Measurements from ENCODE around the gene TLE4.
"Not testable (repeated sequence)": the region's sequence is repeated elsewhere in the genome, so short reads cannot be mapped to it uniquely, and the experiment has no call there.

Gene TLE4

DNA sequence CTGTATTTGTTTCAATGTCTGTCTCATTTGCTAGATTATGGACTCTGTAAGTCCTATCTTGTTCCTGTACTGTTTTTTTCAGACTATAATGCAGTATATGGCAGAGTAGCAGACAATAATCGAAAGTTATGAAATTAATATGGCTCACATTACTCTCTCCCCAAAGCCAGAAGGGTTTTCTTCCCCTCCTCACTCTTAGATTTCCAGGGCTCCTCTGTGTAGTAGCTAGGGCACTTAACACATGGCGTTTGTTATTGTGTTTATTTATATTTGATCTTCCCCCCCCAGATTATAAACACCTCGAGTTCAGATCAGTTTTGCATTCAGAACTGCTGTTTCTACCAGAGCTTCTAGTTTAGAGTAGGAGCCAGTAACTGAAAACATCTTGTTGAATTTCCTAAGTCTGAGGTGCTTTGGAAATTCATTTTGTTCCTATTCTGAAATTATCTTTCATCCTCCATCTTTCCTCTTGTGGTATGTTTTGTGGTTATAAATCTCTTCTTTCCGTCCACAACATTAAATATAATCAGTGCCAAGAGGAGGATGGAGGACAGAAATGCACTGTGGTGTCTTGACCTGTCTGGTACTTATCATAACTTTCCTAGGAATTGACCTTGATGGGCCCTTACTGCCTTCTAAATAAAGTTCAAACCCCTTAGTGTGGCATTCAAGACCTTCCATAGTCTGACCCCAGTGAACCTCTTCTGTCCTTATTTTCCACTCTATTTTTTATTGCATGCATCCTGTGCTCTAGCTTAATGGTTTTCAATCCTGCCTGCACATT lies 27.0 kb downstream of the TLE4 start:
- DNase-seq (ENCODE audit: insufficient read length, low spot score) (no peak), FAIRE-seq (no peak)
- TF ChIP-seq TAF1 (IDR thresholded peaks at IDR 0.05; ENCODE audit: low read depth, low read length) (no peak), SPI1 (IDR thresholded peaks at IDR 0.05; ENCODE audit: low read depth, low read length) (no peak), POLR2A (IDR thresholded peaks at IDR 0.05; ENCODE audit: low read depth, low read length) (no peak), PAX5 (IDR thresholded peaks at IDR 0.05; ENCODE audit: insufficient read depth, low read length, severe bottlenecking) (no peak), POU2F2 (IDR thresholded peaks at IDR 0.05; ENCODE audit: low read depth, low read length) (no peak), POLR2AphosphoS5 (IDR thresholded peaks at IDR 0.05; ENCODE audit: low read depth, low read length) (no peak)

DNA sequence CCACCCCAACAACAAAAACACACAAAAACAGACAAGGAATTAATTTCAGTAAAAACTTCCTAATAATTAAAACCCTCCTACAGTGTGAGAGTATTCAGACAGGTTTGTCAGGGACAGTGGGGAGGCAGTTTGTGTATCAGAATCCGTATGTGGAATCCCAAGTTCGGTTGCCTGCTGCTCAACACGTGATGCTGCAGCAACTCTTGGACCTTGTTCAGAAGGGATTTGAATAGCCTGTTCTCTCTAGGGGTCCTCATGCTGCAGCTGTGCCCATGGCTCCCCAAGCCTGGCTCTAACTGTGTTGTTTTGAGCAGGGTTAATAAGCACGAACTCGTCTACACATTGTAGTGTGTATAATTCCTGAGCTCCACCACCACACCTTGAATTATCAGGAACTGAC lies 28.7 kb downstream of the TLE4 start:
- DNase-seq (ENCODE audit: insufficient read length, low spot score), result no peak
- FAIRE-seq, result no peak

DNA sequence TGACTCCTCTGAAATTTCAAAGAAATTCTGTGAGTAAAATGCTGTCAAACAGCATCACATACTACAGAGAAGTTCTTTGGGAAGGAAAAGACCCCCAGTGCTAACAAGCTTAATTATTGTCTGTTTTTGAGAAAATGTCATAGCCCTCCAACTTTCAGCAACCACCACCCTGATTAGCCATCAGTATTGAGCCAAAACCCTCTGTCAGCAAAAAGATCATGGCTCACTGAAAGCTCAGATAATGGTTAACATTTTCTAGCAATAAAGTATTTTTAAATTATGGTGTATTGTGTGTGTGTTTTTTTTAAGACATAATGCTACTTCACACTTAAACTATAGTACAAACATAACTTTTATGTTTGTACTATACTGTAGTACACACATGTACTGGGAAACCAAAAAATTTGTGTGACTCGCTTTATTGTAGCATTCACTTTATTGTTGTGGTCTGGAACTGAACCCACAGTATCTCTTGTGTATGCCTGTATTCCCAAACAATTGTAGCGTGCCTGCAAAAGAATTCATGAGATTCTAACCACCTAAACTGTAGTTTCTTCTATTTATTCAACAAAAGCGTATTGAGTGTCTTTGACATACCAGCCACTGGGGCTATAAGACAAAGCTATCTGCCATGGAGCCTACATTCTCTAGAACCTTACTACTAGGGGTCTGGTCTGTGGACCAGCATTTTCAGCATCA lies 31.6 kb downstream of the TLE4 start:
- TF ChIP-seq POU2F2 (IDR thresholded peaks at IDR 0.05; ENCODE audit: low read depth, low read length) (no peak), TAF1 (IDR thresholded peaks at IDR 0.05; ENCODE audit: low read depth, low read length) (no peak), POLR2A (IDR thresholded peaks at IDR 0.05; ENCODE audit: low read depth, low read length) (no peak), SPI1 (IDR thresholded peaks at IDR 0.05; ENCODE audit: low read depth, low read length) (no peak), POLR2AphosphoS5 (IDR thresholded peaks at IDR 0.05; ENCODE audit: low read depth, low read length) (no peak), PAX5 (IDR thresholded peaks at IDR 0.05; ENCODE audit: insufficient read depth, low read length, severe bottlenecking) (no peak)
- DNase-seq (ENCODE audit: insufficient read length, low spot score), result no peak
- no peak for FAIRE-seq

More for the DNA sequence above, 28.7 kb downstream of the TLE4 start:
- TF ChIP-seq POU2F2 (IDR thresholded peaks at IDR 0.05; ENCODE audit: low read depth, low read length) (no peak), POLR2AphosphoS5 (IDR thresholded peaks at IDR 0.05; ENCODE audit: low read depth, low read length) (no peak), SPI1 (IDR thresholded peaks at IDR 0.05; ENCODE audit: low read depth, low read length) (no peak), TAF1 (IDR thresholded peaks at IDR 0.05; ENCODE audit: low read depth, low read length) (no peak), POLR2A (IDR thresholded peaks at IDR 0.05; ENCODE audit: low read depth, low read length) (no peak), PAX5 (IDR thresholded peaks at IDR 0.05; ENCODE audit: insufficient read depth, low read length, severe bottlenecking) (no peak)

DNA sequence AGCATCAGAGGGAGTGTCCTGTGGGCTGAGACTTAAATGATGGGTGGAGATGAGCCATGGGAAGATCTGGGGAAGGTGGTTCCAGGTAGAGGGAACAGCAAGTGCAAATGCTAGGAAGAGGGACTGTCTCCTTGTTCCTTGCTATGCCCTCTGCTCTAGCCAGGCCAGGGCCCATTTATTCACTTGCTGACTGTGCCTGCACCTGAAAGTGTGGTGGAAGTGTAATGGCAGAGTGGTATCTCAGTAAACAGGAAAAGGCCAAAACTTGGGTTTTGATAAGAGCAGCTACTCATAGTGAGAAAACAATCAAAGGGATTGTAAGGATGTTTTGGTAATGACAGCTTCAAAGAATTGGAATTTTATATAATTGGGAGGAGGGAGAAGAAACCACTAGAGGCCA lies 32.4 kb downstream of the TLE4 start:
- no peak for DNase-seq (ENCODE audit: insufficient read length, low spot score)
- FAIRE-seq, result no peak
- TF ChIP-seq POU2F2 (IDR thresholded peaks at IDR 0.05; ENCODE audit: low read depth, low read length) (no peak), SPI1 (IDR thresholded peaks at IDR 0.05; ENCODE audit: low read depth, low read length) (no peak), POLR2AphosphoS5 (IDR thresholded peaks at IDR 0.05; ENCODE audit: low read depth, low read length) (no peak), TAF1 (IDR thresholded peaks at IDR 0.05; ENCODE audit: low read depth, low read length) (no peak), PAX5 (IDR thresholded peaks at IDR 0.05; ENCODE audit: insufficient read depth, low read length, severe bottlenecking) (no peak), POLR2A (IDR thresholded peaks at IDR 0.05; ENCODE audit: low read depth, low read length) (no peak)

DNA sequence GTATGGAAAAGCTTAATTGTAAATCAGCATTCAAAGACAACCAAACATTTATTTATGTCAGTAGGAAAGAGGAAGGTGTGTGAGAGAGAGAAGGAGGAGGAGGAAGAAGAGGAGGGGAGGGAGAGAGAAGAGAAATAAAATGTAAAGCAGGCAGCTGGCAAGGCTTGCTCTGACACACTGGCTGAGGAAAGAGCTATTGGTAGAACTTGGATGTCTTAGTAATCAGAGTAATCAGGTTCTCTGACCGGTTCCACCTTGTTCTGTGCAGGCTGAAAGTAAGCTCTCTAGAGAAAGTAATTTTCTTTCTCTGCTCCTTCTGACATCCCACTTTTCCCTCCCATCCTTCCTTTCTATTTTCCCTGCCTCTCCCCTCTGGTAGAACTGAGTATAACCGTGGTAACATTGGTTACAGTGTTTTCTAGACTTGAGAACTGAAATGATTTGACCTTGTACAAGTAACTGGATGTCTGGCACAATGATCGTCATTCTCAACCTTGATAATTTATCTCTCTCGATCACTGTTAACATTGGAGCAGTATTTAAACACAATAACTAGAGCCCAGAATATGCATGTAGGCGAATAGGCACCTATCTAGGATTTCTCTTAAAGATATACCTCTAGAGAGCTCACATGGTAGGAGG lies 33.3 kb downstream of the TLE4 start:
- TF ChIP-seq TAF1 (IDR thresholded peaks at IDR 0.05; ENCODE audit: low read depth, low read length), result no peak
- TF ChIP-seq PAX5 (IDR thresholded peaks at IDR 0.05; ENCODE audit: insufficient read depth, low read length, severe bottlenecking), result no peak
- no peak for TF ChIP-seq POLR2AphosphoS5 (IDR thresholded peaks at IDR 0.05; ENCODE audit: low read depth, low read length)
- TF ChIP-seq SPI1 (IDR thresholded peaks at IDR 0.05; ENCODE audit: low read depth, low read length), result no peak
- TF ChIP-seq POLR2A (IDR thresholded peaks at IDR 0.05; ENCODE audit: low read depth, low read length), result no peak
- no peak for TF ChIP-seq POU2F2 (IDR thresholded peaks at IDR 0.05; ENCODE audit: low read depth, low read length)
- DNase-seq (ENCODE audit: insufficient read length, low spot score) (no peak), FAIRE-seq (no peak)

DNA sequence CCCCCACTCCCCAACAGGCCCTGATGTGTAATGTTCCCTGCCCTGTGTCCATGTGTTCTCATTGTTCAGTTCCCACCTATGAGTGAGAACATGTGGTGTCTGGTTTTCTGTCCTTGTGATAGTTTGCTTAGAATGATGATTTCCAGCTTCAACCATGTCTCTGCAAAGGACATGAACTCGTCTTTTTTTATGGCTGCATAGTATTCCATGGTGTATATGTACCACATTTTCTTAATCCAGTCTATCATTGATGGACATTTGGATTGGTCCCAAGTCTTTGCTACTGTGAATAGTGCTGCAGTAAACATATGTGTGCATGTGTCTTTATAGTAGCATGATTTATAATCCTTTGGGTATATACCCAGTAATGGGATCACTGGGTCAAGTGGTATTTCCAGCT lies 34.8 kb downstream of the TLE4 start:
- not testable (repeated sequence) for FAIRE-seq; DNase-seq (ENCODE audit: insufficient read length, low spot score)

DNA sequence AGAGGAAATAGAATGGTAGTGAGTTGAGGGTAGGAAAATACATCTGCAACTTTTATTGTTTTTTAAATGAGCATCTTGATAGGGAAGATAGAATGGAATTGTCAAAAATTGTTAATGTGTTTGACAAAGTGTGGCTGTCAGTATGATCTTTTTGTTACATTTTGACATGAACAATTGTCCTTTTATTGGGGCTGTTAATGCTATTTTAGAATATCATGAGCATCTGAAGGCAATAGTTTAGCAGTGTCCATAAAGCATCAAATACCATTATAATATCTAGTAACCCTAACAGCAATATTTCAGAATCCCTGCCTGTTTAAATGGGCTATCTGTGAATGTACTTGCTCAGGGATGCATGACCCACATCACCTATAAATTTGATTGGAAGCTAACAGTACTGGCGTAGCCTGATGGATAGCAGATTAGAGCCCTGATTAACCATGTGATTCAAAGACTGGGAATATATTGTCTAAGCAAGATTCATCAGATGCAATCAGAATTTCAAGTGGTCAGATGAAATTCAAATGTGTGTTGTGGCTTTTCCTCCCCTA lies 37.8 kb downstream of the TLE4 start:
- no peak for DNase-seq (ENCODE audit: insufficient read length, low spot score)
- no peak for TF ChIP-seq SPI1 (IDR thresholded peaks at IDR 0.05; ENCODE audit: low read depth, low read length)
- no peak for TF ChIP-seq POU2F2 (IDR thresholded peaks at IDR 0.05; ENCODE audit: low read depth, low read length)
- no peak for TF ChIP-seq TAF1 (IDR thresholded peaks at IDR 0.05; ENCODE audit: low read depth, low read length)
- no peak for TF ChIP-seq POLR2AphosphoS5 (IDR thresholded peaks at IDR 0.05; ENCODE audit: low read depth, low read length)
- TF ChIP-seq POLR2A (IDR thresholded peaks at IDR 0.05; ENCODE audit: low read depth, low read length), result no peak
- TF ChIP-seq PAX5 (IDR thresholded peaks at IDR 0.05; ENCODE audit: insufficient read depth, low read length, severe bottlenecking), result no peak
- no peak for FAIRE-seq

DNA sequence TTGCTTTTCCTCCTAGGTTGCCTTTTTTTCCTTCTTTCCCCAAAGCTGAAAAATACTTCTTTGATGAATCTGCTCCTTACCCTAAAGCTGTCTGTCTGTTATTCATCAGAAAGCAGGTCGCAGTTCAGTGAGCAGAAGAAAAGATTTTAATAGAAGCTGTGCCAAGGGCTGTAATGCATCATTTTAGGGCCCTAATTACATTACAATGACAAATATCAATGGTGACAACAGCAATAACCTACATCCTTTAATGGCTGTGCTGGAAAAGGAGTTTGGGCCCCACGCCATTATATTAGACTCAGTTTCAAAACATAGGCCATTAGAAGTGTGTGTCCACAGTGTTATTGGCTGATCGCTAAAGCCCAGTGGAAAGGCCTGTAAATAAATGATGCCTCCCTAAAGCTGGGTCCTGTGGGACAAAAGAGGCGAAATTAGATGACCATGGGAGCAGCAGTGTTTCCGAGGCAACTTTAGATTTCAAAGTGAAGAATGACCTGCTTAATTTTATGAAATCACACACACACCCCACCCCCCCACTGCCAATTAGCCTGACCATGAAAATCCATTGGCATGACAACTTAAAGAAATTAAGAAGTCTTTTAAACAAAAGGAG lies 38.4 kb downstream of the TLE4 start:
- FAIRE-seq (no peak), DNase-seq (ENCODE audit: insufficient read length, low spot score) (no peak)
- TF ChIP-seq TAF1 (IDR thresholded peaks at IDR 0.05; ENCODE audit: low read depth, low read length) (no peak), POU2F2 (IDR thresholded peaks at IDR 0.05; ENCODE audit: low read depth, low read length) (no peak), PAX5 (IDR thresholded peaks at IDR 0.05; ENCODE audit: insufficient read depth, low read length, severe bottlenecking) (no peak), SPI1 (IDR thresholded peaks at IDR 0.05; ENCODE audit: low read depth, low read length) (no peak), POLR2AphosphoS5 (IDR thresholded peaks at IDR 0.05; ENCODE audit: low read depth, low read length) (no peak), POLR2A (IDR thresholded peaks at IDR 0.05; ENCODE audit: low read depth, low read length) (no peak)

All from GM12891 (cell line).